Dedifferentiated amniotic fluid mesenchymal stem cell (primary cell): ENCODE data around the gene ZNF335.
"Not testable (repeated sequence)": the region's sequence is repeated elsewhere in the genome, so short reads cannot be mapped to it uniquely, and the experiment has no call there.

Source experiments
- DNase-seq: peaks from one replicate; pipeline ENCODE4 v3.0.0-alpha.2; 2016; ENCODE audit errors: extremely low spot score

Gene ZNF335

GRCh38 chr20:45972500-45973183 lies 639 bp upstream of the ZNF335 start:
- no peak for DNase-seq

- DNase-seq = no peak
These were observed 653 bp downstream of the ZNF335 start for GRCh38 chr20:45971425-45971674.

GRCh38 chr20:45970646-45971424 lies 1.2 kb downstream of the ZNF335 start:
- DNase-seq = no peak

DNA sequence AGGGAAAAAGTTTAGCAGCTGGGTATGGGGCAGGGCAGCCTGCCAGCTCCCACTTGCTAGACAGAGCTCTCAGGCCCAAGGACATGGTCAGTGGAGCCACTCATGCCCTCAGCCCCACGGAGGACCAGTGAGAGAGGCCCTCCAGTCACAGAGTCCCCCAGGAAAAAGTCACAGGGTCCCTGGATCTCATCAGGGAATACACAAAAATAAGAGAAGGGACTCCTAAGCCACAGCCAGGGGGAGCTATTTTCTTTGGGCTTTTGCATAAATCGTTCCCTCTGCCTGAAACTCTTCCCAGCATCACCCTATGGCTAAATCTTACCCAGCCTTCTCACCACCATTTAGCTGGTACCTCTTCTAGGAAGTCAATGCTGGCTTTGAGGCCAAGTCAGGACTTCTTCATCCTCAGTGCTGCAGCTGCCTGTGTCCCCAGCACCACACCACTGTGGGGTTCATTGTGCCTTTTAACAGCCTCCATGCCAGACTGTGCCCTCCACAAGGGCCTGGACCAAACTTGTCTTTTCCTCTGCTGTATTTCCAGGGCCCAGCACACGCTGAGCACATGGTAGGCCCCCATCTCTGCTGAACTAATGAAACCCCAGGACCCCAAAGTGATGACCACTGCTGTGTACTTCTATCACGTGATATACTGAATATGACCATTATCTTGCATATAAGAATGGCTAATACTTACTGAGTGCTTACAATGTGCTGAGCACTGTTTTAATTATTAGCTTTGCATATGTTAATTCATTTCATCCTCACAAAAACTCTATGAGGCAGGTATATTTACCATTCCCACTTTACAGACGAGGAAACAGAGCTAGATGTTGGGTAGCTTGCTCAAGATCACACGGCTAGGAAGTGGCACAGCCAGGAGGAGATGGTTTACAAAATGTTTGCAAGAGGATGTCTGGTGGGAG lies 2.0 kb downstream of the ZNF335 start:
- peak; percentile 40 for DNase-seq

GRCh38 chr20:45968801-45969711 lies 2.9 kb downstream of the ZNF335 start:
- no peak for DNase-seq

- no peak for DNase-seq
These were observed 3.8 kb downstream of the ZNF335 start for GRCh38 chr20:45968081-45968671.

- no peak for DNase-seq
These were observed 4.4 kb downstream of the ZNF335 start for GRCh38 chr20:45967551-45968080.

DNA sequence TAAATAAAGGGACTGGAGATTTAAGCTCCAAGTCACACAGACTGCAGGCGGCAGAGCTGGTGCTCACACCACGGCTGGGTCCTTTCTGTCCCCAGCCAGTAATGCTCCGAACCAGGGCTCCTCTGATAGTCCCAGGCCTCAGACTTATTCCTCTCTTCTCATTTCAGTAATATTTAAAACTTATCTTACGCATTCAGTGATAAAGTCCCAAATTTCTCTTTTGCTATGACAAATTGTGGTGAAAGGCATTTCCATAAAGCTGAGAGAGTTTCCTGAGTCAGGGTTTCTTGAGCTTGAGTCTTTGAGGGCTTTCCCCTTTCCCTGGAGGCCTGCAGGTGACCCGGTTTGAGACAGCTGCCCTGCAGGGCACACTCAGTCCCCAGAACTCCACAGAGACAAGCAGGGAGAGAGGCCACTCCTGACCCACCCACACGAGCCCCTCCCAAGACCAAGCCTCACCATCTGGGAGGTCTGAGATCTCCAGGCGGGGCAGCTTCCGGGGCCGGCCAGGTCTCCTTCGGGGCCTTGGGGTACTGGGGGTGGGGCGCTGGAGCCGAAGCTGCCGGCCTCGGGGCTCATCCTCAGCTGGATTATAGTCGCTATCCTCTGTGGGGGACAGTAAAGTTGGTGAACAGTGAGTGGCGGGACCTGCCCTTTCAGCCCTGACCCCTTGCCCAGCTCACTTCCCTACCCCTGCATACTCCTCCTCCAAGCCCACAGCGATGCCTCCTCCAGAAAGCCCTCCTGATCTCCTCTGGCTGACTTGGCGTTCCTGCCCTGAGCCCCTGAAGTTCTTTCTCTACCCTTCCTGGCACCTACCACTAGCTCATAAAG lies 6.6 kb downstream of the ZNF335 start:
- DNase-seq = no peak

DNA sequence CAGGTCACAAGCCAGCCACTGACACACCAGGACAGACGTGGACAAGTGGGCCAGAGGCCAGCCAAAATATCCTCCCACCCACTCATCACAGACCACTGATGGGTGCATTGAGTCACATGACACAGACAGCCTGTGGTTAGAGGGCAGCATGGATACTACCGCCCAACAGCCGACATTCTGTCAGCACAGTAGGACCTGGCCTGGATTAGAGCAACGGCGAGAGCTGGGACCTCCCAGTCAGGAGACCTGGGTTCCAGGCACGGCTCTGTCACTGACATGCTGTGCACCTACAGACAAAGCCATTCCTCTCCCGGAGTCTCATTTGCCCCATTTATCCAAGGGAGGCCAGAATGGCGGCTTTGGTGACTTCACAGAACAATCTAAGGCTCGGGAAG lies 8.0 kb downstream of the ZNF335 start:
- DNase-seq = no peak

DNA sequence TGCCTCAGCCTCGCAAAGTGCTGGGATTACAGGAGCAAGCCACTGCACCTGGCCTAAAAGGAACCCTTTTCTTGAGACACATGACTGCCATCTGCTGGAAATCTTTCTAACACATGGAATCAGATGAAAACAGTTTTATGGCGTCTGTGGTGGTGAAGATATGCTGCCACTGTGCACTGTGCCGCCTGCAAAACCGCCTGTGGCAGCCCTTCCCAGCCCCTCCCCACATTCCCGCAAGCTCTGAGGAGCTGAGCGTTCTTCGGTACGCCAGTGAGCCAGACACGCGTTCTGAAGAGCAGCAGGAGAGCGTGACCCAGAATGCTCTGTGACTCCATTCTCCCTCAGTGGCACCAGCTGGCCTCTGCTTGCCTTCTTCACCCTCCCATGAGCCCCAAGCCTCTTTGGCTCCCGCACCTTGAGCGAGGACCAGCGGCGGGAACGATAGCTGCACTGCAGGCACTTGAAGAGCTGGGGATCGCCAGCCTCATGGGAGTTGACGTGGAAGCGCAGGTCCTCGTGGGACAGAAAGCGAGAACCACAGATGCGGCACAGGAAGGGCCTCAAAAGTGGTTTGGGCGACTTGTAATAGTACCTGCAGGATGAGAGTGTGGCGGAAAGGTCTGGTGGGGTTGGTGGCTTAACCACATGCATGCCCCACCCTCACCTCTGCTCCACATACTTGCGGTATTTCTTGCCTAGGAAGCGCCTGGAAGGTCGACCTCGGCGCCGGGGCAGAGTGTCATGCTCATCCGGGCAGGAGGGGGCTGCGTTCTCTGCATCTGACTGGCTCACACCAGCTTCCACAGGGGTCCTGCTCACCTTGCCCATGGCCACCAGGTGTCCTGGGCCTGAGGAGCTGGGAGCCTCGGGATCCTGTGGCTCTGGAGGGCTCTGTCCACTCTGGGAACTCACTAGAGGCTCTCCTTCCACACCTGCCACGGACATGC lies 8.7 kb downstream of the ZNF335 start:
- no peak for DNase-seq

- DNase-seq = no peak
These were observed 9.8 kb downstream of the ZNF335 start for GRCh38 chr20:45962031-45962755.

DNA sequence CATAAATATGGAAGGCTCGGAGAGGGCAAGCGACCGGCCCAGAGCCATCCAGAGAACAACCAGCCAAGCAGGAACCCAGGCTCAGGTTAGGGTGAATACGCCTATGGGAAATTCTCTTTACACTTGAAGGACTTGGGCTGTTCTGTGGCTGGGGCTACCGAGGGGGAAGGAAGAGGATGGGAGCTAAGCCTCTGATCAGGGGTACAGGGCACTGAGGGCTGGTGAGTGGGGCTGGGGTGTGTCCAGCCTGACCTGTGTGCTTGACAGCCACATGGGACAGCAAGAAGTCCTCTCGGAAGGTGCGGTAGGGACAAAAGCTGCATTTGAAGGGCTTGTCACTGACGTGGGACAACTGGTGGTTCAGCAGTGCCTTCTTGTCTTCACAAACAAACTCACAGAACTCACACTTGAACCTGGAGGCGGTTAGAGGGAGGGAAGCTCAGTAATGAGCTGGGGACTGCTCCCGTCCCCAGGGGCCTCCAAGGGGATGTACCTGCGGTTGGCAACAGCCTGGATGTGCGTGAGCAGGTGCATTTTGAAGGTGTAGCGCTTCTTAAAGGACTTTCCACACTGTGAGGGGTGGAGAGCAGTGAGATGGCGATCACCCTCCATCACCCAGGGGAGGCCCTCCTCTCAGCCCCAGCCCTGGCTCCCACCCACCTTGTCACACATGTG lies 11.9 kb downstream of the ZNF335 start:
- DNase-seq = no peak

GRCh38 chr20:45959126-45959525 lies 12.9 kb downstream of the ZNF335 start:
- no peak for DNase-seq

DNA sequence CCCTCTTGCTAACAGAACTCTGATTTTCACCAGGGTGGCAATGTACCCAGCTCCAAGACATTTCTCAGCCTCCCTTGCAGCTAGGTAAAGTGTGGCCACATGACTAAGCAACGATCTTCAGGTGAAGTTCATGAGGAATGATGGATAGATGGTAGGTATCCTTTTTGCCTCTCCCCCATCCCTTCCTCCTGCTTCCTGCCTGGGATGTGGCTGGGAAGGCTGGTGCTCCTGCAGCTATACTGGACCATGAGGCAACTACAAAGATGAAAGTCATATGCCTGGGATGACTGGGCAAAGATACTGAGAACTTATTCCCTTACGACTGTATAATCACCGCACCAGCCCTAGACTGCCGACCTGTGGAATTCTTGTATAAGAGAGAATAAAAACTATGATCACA lies 13.4 kb downstream of the ZNF335 start:
- DNase-seq = no peak

GRCh38 chr20:45957021-45957941 lies 14.7 kb downstream of the ZNF335 start:
- DNase-seq = no peak

DNA sequence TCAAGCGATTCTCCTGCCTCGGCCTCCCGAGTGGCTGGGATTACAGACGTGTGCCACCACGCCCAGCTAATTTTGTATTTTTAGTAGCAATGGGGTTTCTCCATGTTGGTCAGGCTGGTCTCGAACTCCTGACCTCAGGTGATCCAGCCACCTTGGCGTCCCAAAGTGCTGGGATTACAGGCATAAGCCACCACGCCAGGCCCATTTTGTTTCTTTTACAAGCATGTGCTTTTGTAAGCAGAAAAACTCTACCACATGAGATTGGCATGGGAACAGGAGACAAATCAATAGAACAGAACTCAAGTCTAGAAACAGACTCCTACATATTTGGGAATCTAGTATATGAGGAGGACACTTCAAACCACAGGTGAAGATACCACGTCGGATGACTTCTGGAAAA lies 15.7 kb downstream of the ZNF335 start:
- not testable (repeated sequence) for DNase-seq

GRCh38 chr20:45953672-45954071 lies 18.3 kb downstream of the ZNF335 start:
- no peak for DNase-seq
